K562 (cell line): ENCODE data around the gene PCMTD2.

Experiments used
- BRCA1 ChIP-seq, 2 experiments: fragments of 450-650 bp in 1 of 2; sonication (generic) in 1 of 2; formaldehyde crosslinking in 1 of 2; IDR thresholded peaks; 2 replicates each; pipeline versions ENCODE4 v1.5.0 to v1.6.1; 2017 to 2020; ENCODE audit warnings: mild to moderate bottlenecking in 1 of 2, missing genetic modification reagents in 1 of 2
- E2F1 ChIP-seq: sonication (generic); formaldehyde crosslinking; IDR thresholded peaks from 2 replicates; pipeline ENCODE4 v1.8.1; 2023; ENCODE audit warnings: mild to moderate bottlenecking, missing genetic modification reagents, moderate library complexity
- EZH2 ChIP-seq: IDR thresholded peaks from 2 replicates; pipeline ENCODE4 v1.6.1; 2012; ENCODE audit warnings: low read depth, mild to moderate bottlenecking, inconsistent platforms, low read length, borderline replicate concordance
- RAD51 ChIP-seq: fragments of 450-650 bp; IDR thresholded peaks from 2 replicates; pipeline ENCODE4 v1.7.1; 2016; ENCODE audit warnings: low read depth, mild to moderate bottlenecking, borderline replicate concordance
- SMARCC2 ChIP-seq: fragments of 450-650 bp; IDR thresholded peaks from 2 replicates; pipeline ENCODE4 v1.6.1; 2017; ENCODE audit warnings: antibody characterized with exemption, moderate library complexity, mild to moderate bottlenecking, low read depth
- TCF7 ChIP-seq: sonication (generic); IDR thresholded peaks from 2 replicates; pipeline ENCODE4 v1.6.1; 2016; ENCODE audit warnings: antibody characterized with exemption, borderline replicate concordance
- ZBTB34 ChIP-seq: fragments of 250-450 bp; sonication (Bioruptor Pico); IDR thresholded peaks from 2 replicates; pipeline ENCODE4 v1.8.0; 2021; ENCODE audit warnings: mild to moderate bottlenecking, moderate library complexity
- ZNF445 ChIP-seq: fragments of 250-450 bp; sonication (Bioruptor Pico); IDR thresholded peaks from 2 replicates; pipeline ENCODE4 v1.4.0; 2020; ENCODE audit warnings: low read depth, mild to moderate bottlenecking, moderate library complexity
- ZNF76 ChIP-seq: fragments of 250-450 bp; sonication (Bioruptor Pico); IDR thresholded peaks from 2 replicates; pipeline ENCODE4 v1.4.0; 2020; ENCODE audit warnings: mild to moderate bottlenecking, moderate library complexity, borderline replicate concordance
- ZNF778 ChIP-seq: fragments of 450-650 bp; formaldehyde crosslinking; IDR thresholded peaks from 2 replicates; pipeline ENCODE4 v1.4.0; 2020; ENCODE audit warnings: mild to moderate bottlenecking, moderate library complexity

GRCh38 chr20:64283646-64284045, 28.1 kb downstream of the PCMTD2 start:
- TF ChIP-seq ZBTB34 (CRISPR knock-in tag) (no peak), BRCA1 (IDR thresholded peaks at IDR 0.05) (no peak), BRCA1 (CRISPR knock-in tag; IDR thresholded peaks at IDR 0.05) (no peak), SMARCC2 (no peak), ZNF778 (no peak), ZNF445 (CRISPR knock-in tag) (no peak), E2F1 (no peak), TCF7 (no peak), EZH2 (no peak), RAD51 (no peak), ZNF76 (no peak)
